GM12874 (cell line): ENCODE measurements around the gene PCNT.

Experiments
- CTCF ChIP-seq: IDR thresholded peaks from 2 replicates; pipeline ENCODE4 v1.5.1; 2011; ENCODE audit warnings: low read depth, mild to moderate bottlenecking, control low read depth, low read length, moderate library complexity; ENCODE audit not compliant: insufficient read depth

Gene PCNT

GRCh38 chr21:46410516-46410915 lies 86.6 kb downstream of the PCNT start:
- TF ChIP-seq CTCF, result no peak

DNA sequence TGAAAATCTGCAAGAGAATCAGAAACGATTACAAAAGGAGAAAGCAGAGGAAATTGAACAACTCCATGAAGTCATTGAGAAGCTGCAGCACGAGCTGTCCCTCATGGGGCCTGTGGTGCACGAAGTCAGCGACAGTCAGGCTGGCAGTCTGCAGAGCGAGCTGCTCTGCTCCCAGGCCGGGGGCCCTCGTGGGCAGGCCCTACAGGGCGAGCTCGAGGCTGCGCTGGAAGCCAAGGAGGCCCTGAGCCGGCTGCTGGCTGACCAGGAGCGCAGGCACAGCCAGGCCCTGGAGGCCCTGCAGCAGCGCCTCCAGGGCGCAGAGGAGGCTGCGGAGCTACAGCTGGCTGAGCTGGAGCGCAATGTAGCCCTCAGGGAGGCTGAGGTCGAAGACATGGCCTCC lies 87.3 kb downstream of the PCNT start:
- no peak for TF ChIP-seq CTCF

DNA sequence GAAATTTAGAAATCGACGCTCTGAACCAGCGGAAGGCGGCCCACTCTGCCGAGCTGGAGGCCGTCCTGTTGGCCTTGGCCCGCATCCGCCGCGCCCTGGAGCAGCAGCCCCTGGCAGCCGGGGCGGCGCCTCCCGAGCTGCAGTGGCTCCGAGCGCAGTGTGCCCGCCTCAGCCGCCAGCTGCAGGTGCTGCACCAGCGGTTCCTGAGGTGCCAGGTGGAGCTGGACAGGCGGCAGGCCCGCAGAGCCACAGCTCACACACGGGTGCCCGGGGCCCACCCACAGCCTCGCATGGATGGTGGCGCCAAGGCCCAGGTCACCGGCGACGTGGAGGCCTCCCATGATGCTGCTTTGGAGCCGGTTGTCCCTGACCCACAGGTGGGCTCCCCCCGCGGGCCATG lies 87.7 kb downstream of the PCNT start:
- no peak for TF ChIP-seq CTCF

DNA sequence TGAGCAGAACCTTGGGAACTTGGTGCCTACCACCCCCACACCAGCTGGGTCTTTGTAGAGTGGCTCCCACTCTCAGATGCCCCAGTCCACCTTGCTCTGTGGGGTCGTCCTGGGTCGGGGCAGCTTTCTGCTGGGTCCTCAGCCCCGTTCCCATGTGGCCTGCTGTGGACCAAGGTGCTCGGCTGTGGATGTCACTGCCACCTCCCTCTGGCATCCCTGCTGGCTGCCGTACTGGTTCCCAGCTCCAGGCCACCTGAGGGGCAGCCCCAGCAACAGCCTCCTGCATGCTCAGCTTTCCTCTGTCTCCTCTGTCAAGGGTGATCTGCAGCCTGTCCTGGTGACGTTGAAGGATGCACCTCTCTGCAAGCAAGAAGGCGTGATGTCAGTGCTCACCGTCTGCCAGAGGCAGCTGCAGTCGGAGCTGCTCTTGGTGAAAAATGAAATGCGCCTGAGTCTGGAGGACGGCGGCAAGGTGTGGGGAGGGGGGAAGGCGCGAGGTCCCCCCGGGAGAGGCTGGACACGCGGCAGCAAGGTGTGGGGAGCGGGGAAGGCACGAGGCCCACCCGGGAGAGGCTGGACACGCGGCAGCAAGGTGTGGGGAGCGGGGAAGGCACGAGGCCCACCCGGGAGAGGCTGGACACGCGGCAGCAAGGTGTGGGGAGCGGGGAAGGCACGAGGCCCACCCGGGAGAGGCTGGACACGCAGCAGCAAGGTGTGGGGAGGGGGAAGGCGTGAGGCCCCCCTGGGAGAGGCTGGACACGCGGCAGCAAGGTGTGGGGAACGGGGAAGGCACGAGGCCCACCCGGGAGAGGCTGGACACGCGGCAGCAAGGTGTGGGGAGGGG lies 88.8 kb downstream of the PCNT start:
- TF ChIP-seq CTCF, result no peak

GRCh38 chr21:46413365-46413696 lies 89.4 kb downstream of the PCNT start:
- no peak for TF ChIP-seq CTCF

GRCh38 chr21:46414965-46415275 lies 91.0 kb downstream of the PCNT start:
- TF ChIP-seq CTCF, result no peak

GRCh38 chr21:46416551-46416950 lies 92.6 kb downstream of the PCNT start:
- no peak for TF ChIP-seq CTCF
